Right atrium auricular region (tissue), 2 donors: ENCODE measurements around the gene MRPL36. TPM values are rescaled to one million over a fixed set of nuclear protein-coding genes. Genes with fewer than 3 reads are reported as not detected.

Source experiments
- DNase-seq: peaks from one replicate; pipeline ENCODE4 v3.0.0-alpha.2; 2019; ENCODE audit warnings: low spot score
- H3K27ac ChIP-seq, 2 donors: fragments of 200-600 bp; sonication (generic); 1 replicate in 1 of 2; 2 replicates in 1 of 2; pipeline ENCODE4 v1.5.1; 2016 to 2019
- H3K27me3 ChIP-seq, 2 donors: fragments of 200-600 bp; sonication (generic); one replicate each; pipeline versions ENCODE4 v1.5.1 to v1.6.0; 2017 to 2019
- H3K36me3 ChIP-seq: fragments of 200-600 bp; sonication (generic); one replicate; pipeline ENCODE4 v1.5.1; 2016
- H3K4me1 ChIP-seq, 2 donors: fragments of 200-600 bp; sonication (generic); one replicate each; pipeline versions ENCODE4 v1.5.1 to v1.6.0; 2017 to 2019
- H3K4me3 ChIP-seq, 2 donors: fragments of 200-600 bp; sonication (generic); 1 replicate in 1 of 2; 2 replicates in 1 of 2; pipeline ENCODE4 v1.5.1; 2017 to 2019; ENCODE audit warnings: mild to moderate bottlenecking in 1 of 2, moderate library complexity in 1 of 2
- H3K9me3 ChIP-seq, 2 donors: fragments of 200-600 bp; sonication (generic); one replicate each; pipeline ENCODE4 v1.5.1; 2019
- total RNA-seq, 2 donors: library from RNA; depleted of rRNA; stranded (reverse); fragments of >200 nt; gene quantifications; one replicate each; pipeline ENCODE4 v1.1.0, GENCODE V29; 2016
- TF ChIP-seq, protein P1 (sequence below), 2 donors: fragments of 200-600 bp; sonication (generic); IDR thresholded peaks; one replicate each; pipeline ENCODE4 v1.5.1; 2019; ENCODE audit warnings: antibody characterized with exemption in 2 of 2

MRPL36 gene
- total RNA-seq, 2 donors from 2014 or later, result 40.5 to 41.2 TPM

- Histone ChIP-seq H3K27me3 (no peaks in the 10 kb centered on the region), H3K27ac (no peak overlapping the region), H3K4me1 (no peaks in the 10 kb centered on the region), H3K9me3 (no peaks in the 10 kb centered on the region), H3K4me3 (no peak overlapping the region), H3K36me3 (peaks cover 52% of the 10 kb centered on the region)
- DNase-seq, result no peak
- TF ChIP-seq, protein P1, sequence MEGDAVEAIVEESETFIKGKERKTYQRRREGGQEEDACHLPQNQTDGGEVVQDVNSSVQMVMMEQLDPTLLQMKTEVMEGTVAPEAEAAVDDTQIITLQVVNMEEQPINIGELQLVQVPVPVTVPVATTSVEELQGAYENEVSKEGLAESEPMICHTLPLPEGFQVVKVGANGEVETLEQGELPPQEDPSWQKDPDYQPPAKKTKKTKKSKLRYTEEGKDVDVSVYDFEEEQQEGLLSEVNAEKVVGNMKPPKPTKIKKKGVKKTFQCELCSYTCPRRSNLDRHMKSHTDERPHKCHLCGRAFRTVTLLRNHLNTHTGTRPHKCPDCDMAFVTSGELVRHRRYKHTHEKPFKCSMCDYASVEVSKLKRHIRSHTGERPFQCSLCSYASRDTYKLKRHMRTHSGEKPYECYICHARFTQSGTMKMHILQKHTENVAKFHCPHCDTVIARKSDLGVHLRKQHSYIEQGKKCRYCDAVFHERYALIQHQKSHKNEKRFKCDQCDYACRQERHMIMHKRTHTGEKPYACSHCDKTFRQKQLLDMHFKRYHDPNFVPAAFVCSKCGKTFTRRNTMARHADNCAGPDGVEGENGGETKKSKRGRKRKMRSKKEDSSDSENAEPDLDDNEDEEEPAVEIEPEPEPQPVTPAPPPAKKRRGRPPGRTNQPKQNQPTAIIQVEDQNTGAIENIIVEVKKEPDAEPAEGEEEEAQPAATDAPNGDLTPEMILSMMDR (IDR thresholded peaks at IDR 0.05), result no peak
These were observed 23.9 kb upstream of the MRPL36 start for GRCh38 chr5:1823381-1824034.

DNA sequence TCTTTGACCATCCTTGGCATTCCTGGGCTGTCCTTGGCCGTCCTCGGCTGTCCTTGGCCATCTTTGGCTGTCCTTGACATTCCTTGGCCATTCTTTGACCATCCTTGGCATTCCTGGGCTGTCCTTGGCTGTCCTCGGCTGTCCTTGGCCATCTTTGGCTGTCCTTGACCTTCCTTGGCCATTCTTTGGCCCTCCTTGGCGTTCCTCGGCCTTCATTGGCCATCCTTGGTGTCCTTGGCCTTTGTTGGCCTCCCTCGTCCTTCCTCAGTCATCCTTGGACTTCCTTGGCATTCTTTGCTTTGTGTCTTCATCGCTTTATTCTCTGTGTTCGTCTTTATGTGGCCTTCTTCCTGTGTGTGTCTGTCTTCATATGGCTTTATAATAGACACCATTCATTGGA, 22.2 kb upstream of the MRPL36 start:
- no peaks in the 10 kb centered on the region for H3K4me1 ChIP-seq
- H3K27ac ChIP-seq, result no peak overlapping the region
- no peak overlapping the region for H3K4me3 ChIP-seq
- H3K36me3 ChIP-seq, result peaks cover 58% of the 10 kb centered on the region
- H3K9me3 ChIP-seq, result no peaks in the 10 kb centered on the region
- no peaks in the 10 kb centered on the region for H3K27me3 ChIP-seq
- TF ChIP-seq, protein P1 (IDR thresholded peaks at IDR 0.05), result no peak
- DNase-seq, result no peak

DNA sequence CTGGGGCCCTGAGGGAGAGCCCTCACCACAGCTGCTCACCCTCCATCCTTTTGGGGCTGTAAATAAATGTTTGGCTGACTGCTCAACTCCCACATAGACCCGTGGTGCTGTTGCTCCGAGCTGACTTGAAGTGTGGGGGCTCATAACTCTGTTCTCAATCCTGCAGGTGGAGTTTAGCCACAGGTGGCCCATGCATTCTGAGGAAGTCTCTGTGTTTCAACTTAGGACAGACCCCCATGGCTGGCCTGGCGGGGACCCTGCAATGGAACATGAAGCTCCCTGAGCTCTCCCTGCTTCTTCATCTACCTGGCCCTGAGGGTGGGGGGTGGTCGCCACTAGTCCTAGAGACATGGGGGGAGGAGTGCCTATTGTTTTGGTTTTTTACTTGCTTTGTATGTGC, 21.3 kb upstream of the MRPL36 start:
- TF ChIP-seq, protein P1 (IDR thresholded peaks at IDR 0.05), result no peak
- Histone ChIP-seq H3K27ac (no peak overlapping the region), H3K4me1 (no peaks in the 10 kb centered on the region), H3K9me3 (no peaks in the 10 kb centered on the region), H3K4me3 (no peak overlapping the region), H3K27me3 (no peaks in the 10 kb centered on the region), H3K36me3 (peaks cover 67% of the 10 kb centered on the region)
- no peak for DNase-seq

- Histone ChIP-seq H3K4me1 (no peaks in the 10 kb centered on the region), H3K27ac (no peak overlapping the region), H3K9me3 (no peaks in the 10 kb centered on the region), H3K27me3 (no peaks in the 10 kb centered on the region), H3K4me3 (no peak overlapping the region), H3K36me3 (peaks cover 69% of the 10 kb centered on the region)
- no peak for DNase-seq
- TF ChIP-seq, protein P1 (IDR thresholded peaks at IDR 0.05), result no peak
These were observed 20.7 kb upstream of the MRPL36 start for GRCh38 chr5:1820381-1820780.

DNA sequence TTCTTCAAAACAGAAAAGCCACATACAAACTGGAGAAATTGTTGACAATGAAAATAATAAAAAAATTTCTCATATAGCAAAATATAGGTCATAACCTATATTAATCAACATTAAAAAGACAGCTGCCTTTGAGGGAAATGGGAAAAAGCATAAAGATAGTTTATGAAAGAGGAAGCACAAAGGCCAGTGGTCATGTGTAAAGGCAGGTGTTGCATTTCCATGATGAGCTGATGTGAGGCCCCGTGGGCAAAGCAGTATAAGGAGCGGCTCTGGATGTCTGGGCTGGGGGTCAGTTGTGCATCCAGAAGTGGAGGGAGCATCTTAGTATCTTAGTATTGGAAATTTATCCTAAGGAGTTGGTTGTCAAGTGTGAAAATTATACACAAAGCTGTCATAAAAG, 19.8 kb upstream of the MRPL36 start:
- peaks cover 69% of the 10 kb centered on the region for H3K36me3 ChIP-seq
- H3K4me1 ChIP-seq, result no peaks in the 10 kb centered on the region
- no peak overlapping the region for H3K27ac ChIP-seq
- TF ChIP-seq, protein P1 (IDR thresholded peaks at IDR 0.05), result no peak
- H3K9me3 ChIP-seq, result no peaks in the 10 kb centered on the region
- H3K4me3 ChIP-seq, result no peak overlapping the region
- H3K27me3 ChIP-seq, result no peaks in the 10 kb centered on the region
- no peak for DNase-seq

DNA sequence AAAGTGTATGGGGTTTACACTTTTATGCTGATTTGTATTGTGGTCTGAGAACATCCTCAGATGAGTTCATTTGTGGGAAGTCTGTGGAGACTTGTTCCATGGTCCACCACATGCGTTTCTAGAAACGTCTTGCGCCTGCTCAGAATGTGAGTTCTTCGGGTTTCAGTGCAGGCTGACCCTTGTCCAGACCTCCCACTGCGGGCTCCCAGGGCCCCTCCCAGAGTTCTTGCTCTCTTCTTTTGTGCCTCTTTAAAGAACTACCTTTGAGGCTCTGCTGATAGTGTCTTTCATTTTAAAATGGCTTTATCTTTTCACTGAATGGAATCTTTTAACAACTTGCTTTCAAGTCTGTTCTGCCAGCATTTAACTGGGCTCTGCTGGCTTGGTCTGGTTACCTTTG, 19.1 kb upstream of the MRPL36 start:
- no peak for DNase-seq
- no peak overlapping the region for H3K4me3 ChIP-seq
- H3K36me3 ChIP-seq, result peaks cover 72% of the 10 kb centered on the region
- no peaks in the 10 kb centered on the region for H3K9me3 ChIP-seq
- no peaks in the 10 kb centered on the region for H3K27me3 ChIP-seq
- TF ChIP-seq, protein P1 (IDR thresholded peaks at IDR 0.05), result no peak
- H3K4me1 ChIP-seq, result no peaks in the 10 kb centered on the region
- H3K27ac ChIP-seq, result no peak overlapping the region
